Upper lobe of left lung (tissue), 6 donors: Measurements from ENCODE around the gene PFKP. TPM values are rescaled to one million over a fixed set of nuclear protein-coding genes. Genes with fewer than 3 reads are reported as not detected.
A peak's percentile ranks its signal among the peaks of the same experiment; 100 is the strongest.

Experiments used
- ATAC-seq, 2 donors: fragments of 200-7000 bp; cut with Tn5 transposase; one replicate each; pipeline ENCODE4 v1.9.1; 2022; ENCODE audit warnings: mild to moderate bottlenecking in 2 of 2, moderate library complexity in 2 of 2; ENCODE audit not compliant: low FRiP score in 2 of 2
- DNase-seq, 2 donors: peaks; one replicate each; pipeline ENCODE4 v3.0.0-alpha.2; 2019 to 2020
- H3K27ac ChIP-seq, 4 donors: fragments of 200-600 bp; sonication (generic); one replicate each; pipeline ENCODE4 v1.5.1; 2016 to 2019
- H3K27me3 ChIP-seq, 4 donors: fragments of 200-600 bp; sonication (generic); one replicate each; pipeline ENCODE4 v1.5.1; 2017 to 2019
- H3K36me3 ChIP-seq, 4 donors: fragments of 200-600 bp; sonication (generic); one replicate each; pipeline ENCODE4 v1.5.1; 2016 to 2019
- H3K4me1 ChIP-seq, 4 donors: fragments of 200-600 bp; sonication (generic); one replicate each; pipeline ENCODE4 v1.5.1; 2018 to 2019
- H3K4me3 ChIP-seq, 4 donors: fragments of 200-600 bp; sonication (generic); one replicate each; pipeline ENCODE4 v1.5.1; 2017 to 2019; ENCODE audit warnings: mild to moderate bottlenecking in 2 of 4, moderate library complexity in 1 of 4
- H3K9me3 ChIP-seq, 4 donors: fragments of 200-600 bp; sonication (generic); one replicate each; pipeline ENCODE4 v1.5.1; 2018 to 2019
- CTCF ChIP-seq, 6 experiments: fragments of 450-650 bp in 4 of 6; fragments of 200-600 bp in 2 of 6; sonication (generic) in 2 of 6; IDR thresholded peaks; one replicate each; pipeline ENCODE4 v1.5.1; 2016 to 2019; ENCODE audit warnings: antibody characterized with exemption in 6 of 6
- EP300 ChIP-seq, 4 donors: sonication (generic); formaldehyde crosslinking; IDR thresholded peaks; one replicate each; pipeline ENCODE4 v1.5.1; 2017; ENCODE audit warnings: antibody characterized with exemption in 4 of 4, control low read depth in 2 of 4
- POLR2A ChIP-seq, 4 donors: fragments of 450-650 bp; IDR thresholded peaks; one replicate each; pipeline ENCODE4 v1.5.1; 2016 to 2017; ENCODE audit warnings: antibody characterized with exemption in 4 of 4, mild to moderate bottlenecking in 2 of 4
- POLR2AphosphoS5 ChIP-seq, 2 donors: sonication (generic); formaldehyde crosslinking; IDR thresholded peaks; one replicate each; pipeline ENCODE4 v1.5.1; 2017; ENCODE audit warnings: antibody characterized with exemption in 2 of 2
- WGBS, 2 donors: methylation state at CpG; one replicate each; pipeline ENCODE4 v1.1.5; 2017 to 2018; 5-methylcytosine and 5-hydroxymethylcytosine counted together
- total RNA-seq, 6 donors: library from RNA; depleted of rRNA in 4 of 6; stranded (reverse); fragments of >200 nt in 4 of 6; gene quantifications; one replicate each; pipeline versions ENCODE4 v1.1.0 to v1.2.1, GENCODE V29; 2016 to 2021
- donor health status: DM: no; HTN: no; CAD: no; lungs with moderate emphysema.
- donor health status: DM: no; HTN: yes; CAD: no; lungs with severe emphysema.

PFKP gene
- total RNA-seq, 6 donors from 2014 or later = 18.9 to 42.1 (median 30.8) TPM

- TF ChIP-seq POLR2AphosphoS5 (IDR thresholded peaks at IDR 0.05) (no peak), POLR2A (IDR thresholded peaks at IDR 0.05) (no peak), EP300 (IDR thresholded peaks at IDR 0.05) (no peak), CTCF (IDR thresholded peaks at IDR 0.05) (no peak)
- no peak overlapping the region for H3K27ac ChIP-seq
- H3K9me3 ChIP-seq = no peaks in the 10 kb centered on the region
- no peak overlapping the region for H3K4me3 ChIP-seq
- H3K36me3 ChIP-seq = no peaks in the 10 kb centered on the region
- H3K4me1 ChIP-seq = peaks cover 4 to 15% (median 12%) of the 10 kb centered on the region in 4 donors
- peak in 1 of 2 donors; percentile 17 for DNase-seq
- H3K27me3 ChIP-seq = no peaks in the 10 kb centered on the region
- WGBS, 2 donors = 48 to 61% methylated on average over 8 of the region's 8 CpGs
- ATAC-seq = no peak
These were observed 20.3 kb upstream of the PFKP start for GRCh38 chr10:3046981-3047547.

GRCh38 chr10:3047596-3047995 is 19.8 kb upstream of the PFKP start:
- TF ChIP-seq POLR2A (IDR thresholded peaks at IDR 0.05) (no peak), CTCF (IDR thresholded peaks at IDR 0.05) (no peak), EP300 (IDR thresholded peaks at IDR 0.05) (no peak), POLR2AphosphoS5 (IDR thresholded peaks at IDR 0.05) (no peak)
- WGBS, 2 donors = 92% methylated on average over 6 of the region's 6 CpGs
- ATAC-seq = no peak
- Histone ChIP-seq H3K4me3 (no peak overlapping the region), H3K27ac (no peak overlapping the region), H3K27me3 (no peaks in the 10 kb centered on the region), H3K4me1 (peaks cover 4 to 15% (median 12%) of the 10 kb centered on the region in 4 donors), H3K9me3 (no peaks in the 10 kb centered on the region), H3K36me3 (no peaks in the 10 kb centered on the region)
- no peak for DNase-seq

- WGBS, 2 donors = 68 to 78% methylated on average over 16 to 17 of the region's 17 CpGs
- no peak for TF ChIP-seq CTCF (IDR thresholded peaks at IDR 0.05)
- Histone ChIP-seq H3K9me3 (no peaks in the 10 kb centered on the region), H3K27ac (no peak overlapping the region), H3K4me1 (peaks cover 4 to 15% (median 12%) of the 10 kb centered on the region in 4 donors), H3K27me3 (no peaks in the 10 kb centered on the region), H3K4me3 (no peak overlapping the region), H3K36me3 (no peaks in the 10 kb centered on the region)
- ATAC-seq (no peak), DNase-seq (peak in 1 of 2 donors; percentile 40)
These were observed 19.0 kb upstream of the PFKP start for GRCh38 chr10:3048119-3049019.

GRCh38 chr10:3051692-3052091 is 15.7 kb upstream of the PFKP start:
- ATAC-seq = peak in 1 of 2 donors; percentile 59
- no peaks in the 10 kb centered on the region for H3K4me1 ChIP-seq
- H3K27ac ChIP-seq = no peak overlapping the region
- H3K27me3 ChIP-seq = no peaks in the 10 kb centered on the region
- 64 to 71% methylated on average over 5 of the region's 5 CpGs for WGBS, 2 donors
- no peak for TF ChIP-seq POLR2AphosphoS5 (IDR thresholded peaks at IDR 0.05)
- no peak overlapping the region for H3K4me3 ChIP-seq
- no peak for DNase-seq
- no peaks in the 10 kb centered on the region for H3K36me3 ChIP-seq
- H3K9me3 ChIP-seq = no peaks in the 10 kb centered on the region

GRCh38 chr10:3053155-3053554 is 14.2 kb upstream of the PFKP start:
- ATAC-seq (no peak), DNase-seq (no peak)
- H3K27me3 ChIP-seq = no peaks in the 10 kb centered on the region
- no peak overlapping the region for H3K27ac ChIP-seq
- 77 to 79% methylated on average over 2 of the region's 2 CpGs for WGBS, 2 donors
- no peaks in the 10 kb centered on the region for H3K4me1 ChIP-seq
- H3K9me3 ChIP-seq = no peaks in the 10 kb centered on the region
- TF ChIP-seq POLR2A (IDR thresholded peaks at IDR 0.05) (no peak), CTCF (IDR thresholded peaks at IDR 0.05) (no peak), EP300 (IDR thresholded peaks at IDR 0.05) (no peak), POLR2AphosphoS5 (IDR thresholded peaks at IDR 0.05) (no peak)
- no peaks in the 10 kb centered on the region for H3K36me3 ChIP-seq
- no peak overlapping the region for H3K4me3 ChIP-seq
